Measurements from ENCODE around the gene PHF21B. TPM values are rescaled to one million over a fixed set of nuclear protein-coding genes. Genes with fewer than 3 reads are reported as not detected.
"Not testable (repeated sequence)": the region's sequence is repeated elsewhere in the genome, so short reads cannot be mapped to it uniquely, and the experiment has no call there.

Gene PHF21B
- total RNA-seq, 1 donor from 2014 or later = not detected

DNA sequence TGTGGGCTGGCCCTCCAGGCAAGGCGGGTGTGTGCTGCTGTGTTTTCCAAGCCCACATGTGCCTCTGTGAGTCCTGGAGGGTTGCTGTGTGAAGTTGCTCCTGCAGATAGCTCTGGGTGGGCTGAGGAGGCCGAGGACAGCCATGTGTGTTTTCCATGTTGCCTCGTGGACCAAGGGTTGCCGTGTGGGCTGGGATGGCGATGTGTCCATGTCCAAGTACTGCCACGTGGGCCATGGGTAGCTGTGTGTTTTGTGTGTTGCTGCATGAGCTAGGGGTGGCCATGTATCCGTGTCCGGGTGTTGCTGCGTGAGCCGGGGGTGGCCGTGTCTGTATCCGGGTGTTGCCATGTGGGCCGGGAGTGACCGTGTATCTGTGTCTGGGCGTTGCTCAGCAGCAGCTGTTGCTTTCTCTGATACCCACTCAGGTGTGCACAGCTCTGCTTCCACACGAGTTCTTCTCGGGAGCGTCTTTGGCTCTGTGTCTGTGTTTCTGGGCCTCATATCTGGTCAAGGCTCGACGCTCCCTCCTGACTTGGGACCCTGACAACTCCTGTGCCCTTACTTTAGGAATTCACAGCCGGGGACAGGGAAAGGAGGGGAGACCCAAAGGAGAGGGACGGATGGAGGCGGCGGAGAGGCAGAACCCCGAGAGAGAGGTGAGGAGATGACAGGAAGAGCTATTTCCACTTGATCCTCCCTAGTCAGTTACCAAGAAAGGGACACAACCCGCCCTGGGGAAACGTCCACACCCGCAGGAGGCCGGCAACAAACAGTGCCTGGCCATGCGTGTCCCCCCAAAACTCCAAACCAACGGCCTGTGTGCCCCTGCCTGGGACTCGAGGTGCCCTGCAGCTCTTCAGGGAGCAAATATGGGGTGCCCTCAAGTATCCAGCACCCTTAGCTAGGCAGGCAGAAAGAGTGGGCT, 83.1 kb downstream of the PHF21B start:
- Histone ChIP-seq H3K9me3 (no peaks in the 10 kb centered on the region), H3K4me1 (no peaks in the 10 kb centered on the region), H3K27ac (no peak overlapping the region), H3K27me3 (no peaks in the 10 kb centered on the region), H3K36me3 (no peaks in the 10 kb centered on the region), H3K4me3 (no peak overlapping the region)
- intact Hi-C loops (cut with DNase I) = no loop called here
- DNase-seq (ENCODE audit: low spot score in 2 of 2) = no peak
- TF ChIP-seq, protein P1, sequence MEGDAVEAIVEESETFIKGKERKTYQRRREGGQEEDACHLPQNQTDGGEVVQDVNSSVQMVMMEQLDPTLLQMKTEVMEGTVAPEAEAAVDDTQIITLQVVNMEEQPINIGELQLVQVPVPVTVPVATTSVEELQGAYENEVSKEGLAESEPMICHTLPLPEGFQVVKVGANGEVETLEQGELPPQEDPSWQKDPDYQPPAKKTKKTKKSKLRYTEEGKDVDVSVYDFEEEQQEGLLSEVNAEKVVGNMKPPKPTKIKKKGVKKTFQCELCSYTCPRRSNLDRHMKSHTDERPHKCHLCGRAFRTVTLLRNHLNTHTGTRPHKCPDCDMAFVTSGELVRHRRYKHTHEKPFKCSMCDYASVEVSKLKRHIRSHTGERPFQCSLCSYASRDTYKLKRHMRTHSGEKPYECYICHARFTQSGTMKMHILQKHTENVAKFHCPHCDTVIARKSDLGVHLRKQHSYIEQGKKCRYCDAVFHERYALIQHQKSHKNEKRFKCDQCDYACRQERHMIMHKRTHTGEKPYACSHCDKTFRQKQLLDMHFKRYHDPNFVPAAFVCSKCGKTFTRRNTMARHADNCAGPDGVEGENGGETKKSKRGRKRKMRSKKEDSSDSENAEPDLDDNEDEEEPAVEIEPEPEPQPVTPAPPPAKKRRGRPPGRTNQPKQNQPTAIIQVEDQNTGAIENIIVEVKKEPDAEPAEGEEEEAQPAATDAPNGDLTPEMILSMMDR (IDR thresholded peaks at IDR 0.05) = no peak

DNA sequence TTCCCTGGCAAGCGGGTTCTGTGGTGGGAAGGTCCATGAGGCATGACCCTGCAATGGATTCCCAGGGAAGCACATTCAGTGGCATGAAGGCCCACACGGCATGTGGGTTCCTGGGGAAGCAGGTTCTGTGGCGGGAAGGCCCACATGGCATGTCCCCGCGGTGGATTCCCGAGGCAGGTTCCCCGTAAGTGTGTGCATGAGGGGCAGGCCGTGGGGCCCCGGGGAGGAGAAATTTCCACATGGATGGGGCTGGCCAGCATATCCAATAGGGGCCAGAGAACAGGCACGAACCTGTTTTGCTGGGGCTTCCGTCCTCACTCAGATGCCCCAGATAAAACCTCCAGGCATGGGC, 83.7 kb downstream of the PHF21B start:
- no peak overlapping the region for H3K4me3 ChIP-seq
- no peaks in the 10 kb centered on the region for H3K9me3 ChIP-seq
- DNase-seq (ENCODE audit: low spot score in 2 of 2) = no peak
- intact Hi-C loops (cut with DNase I) = no loop called here
- no peaks in the 10 kb centered on the region for H3K27me3 ChIP-seq
- no peaks in the 10 kb centered on the region for H3K4me1 ChIP-seq
- TF ChIP-seq, protein P1 (IDR thresholded peaks at IDR 0.05) = no peak
- no peak overlapping the region for H3K27ac ChIP-seq
- H3K36me3 ChIP-seq = no peaks in the 10 kb centered on the region

DNA sequence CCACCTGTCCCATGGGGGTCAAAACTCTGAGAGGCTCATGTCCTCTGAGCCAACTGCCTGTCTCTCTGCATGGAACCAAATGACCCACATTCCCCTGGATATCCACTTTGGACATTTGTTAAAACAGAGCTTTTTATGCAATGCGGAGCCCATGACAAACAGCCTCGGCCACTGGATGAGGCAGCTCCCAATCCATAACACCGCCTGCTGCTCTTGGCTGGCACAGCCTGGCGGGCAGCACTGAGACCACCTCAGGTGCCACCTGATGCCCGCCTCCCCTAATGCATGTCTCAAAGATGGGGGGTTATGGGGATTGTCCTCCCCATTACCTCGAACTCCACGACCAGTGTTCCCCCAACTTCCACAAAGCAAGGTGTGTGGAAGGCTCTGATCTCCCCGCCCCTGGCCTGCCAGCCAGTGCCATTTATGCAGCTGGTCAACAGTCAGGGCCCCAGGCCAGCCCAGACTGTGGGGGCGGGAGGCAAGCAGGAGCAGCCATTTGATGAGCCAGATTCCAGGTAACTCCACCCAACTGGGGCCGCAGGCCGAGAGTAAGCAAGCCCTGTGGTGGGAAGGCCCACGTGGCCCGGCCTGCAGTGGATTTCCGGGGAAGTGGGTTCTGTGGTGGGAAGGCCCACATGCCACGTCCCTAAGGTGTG, 84.2 kb downstream of the PHF21B start:
- H3K36me3 ChIP-seq = no peaks in the 10 kb centered on the region
- TF ChIP-seq, protein P1 (IDR thresholded peaks at IDR 0.05) = no peak
- DNase-seq (ENCODE audit: low spot score in 2 of 2) = no peak
- H3K4me1 ChIP-seq = no peaks in the 10 kb centered on the region
- no peaks in the 10 kb centered on the region for H3K27me3 ChIP-seq
- H3K4me3 ChIP-seq = no peak overlapping the region
- H3K27ac ChIP-seq = no peak overlapping the region
- intact Hi-C loops (cut with DNase I) = no loop called here
- no peaks in the 10 kb centered on the region for H3K9me3 ChIP-seq

DNA sequence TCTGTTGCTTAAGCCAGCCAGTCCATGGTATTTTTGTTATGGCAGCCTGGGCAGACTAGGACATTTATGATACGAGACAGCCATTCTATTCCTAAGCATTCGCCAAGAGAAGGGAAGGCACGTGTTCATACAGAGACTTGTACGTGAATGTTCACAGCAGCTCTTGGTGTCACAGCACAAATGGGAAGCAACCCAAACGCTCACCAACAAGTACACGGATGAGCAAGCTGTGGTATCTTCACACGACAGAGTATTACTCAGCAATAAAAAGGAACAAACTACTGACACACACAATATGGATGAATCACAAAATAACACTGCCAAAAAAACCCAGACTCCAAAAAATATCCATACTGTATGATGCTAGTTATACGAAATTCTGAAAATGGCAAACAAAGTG, 85.1 kb downstream of the PHF21B start:
- no peaks in the 10 kb centered on the region for H3K27me3 ChIP-seq
- TF ChIP-seq, protein P1 (IDR thresholded peaks at IDR 0.05) = no peak
- H3K4me1 ChIP-seq = no peaks in the 10 kb centered on the region
- H3K9me3 ChIP-seq = no peaks in the 10 kb centered on the region
- H3K27ac ChIP-seq = no peak overlapping the region
- H3K4me3 ChIP-seq = no peak overlapping the region
- no peak for DNase-seq (ENCODE audit: low spot score in 2 of 2)
- intact Hi-C loops (cut with DNase I) = no loop called here
- H3K36me3 ChIP-seq = no peaks in the 10 kb centered on the region

DNA sequence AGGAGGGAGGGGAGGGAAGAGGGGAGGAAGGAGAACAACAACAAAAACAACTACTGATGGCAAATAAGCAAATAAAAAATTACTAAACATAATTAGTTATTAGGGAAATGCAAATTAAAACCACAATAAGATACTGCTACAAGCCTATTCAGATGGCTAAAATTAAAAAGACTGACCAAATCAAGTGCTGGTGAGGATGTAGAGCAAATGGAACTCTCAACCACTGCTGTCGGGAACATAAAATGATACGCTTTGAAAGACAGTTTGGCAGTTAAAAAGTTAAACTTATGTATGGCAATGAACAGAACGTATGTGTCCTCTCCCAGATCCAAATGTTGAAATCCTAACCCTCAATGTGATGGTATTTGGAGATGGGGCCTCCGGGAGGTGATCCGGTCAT, 85.7 kb downstream of the PHF21B start:
- no peak overlapping the region for H3K4me3 ChIP-seq
- H3K9me3 ChIP-seq = no peaks in the 10 kb centered on the region
- H3K27ac ChIP-seq = no peak overlapping the region
- TF ChIP-seq, protein P1 (IDR thresholded peaks at IDR 0.05) = no peak
- H3K36me3 ChIP-seq = no peaks in the 10 kb centered on the region
- intact Hi-C loops (cut with DNase I) = no loop called here
- no peaks in the 10 kb centered on the region for H3K27me3 ChIP-seq
- no peak for DNase-seq (ENCODE audit: low spot score in 2 of 2)
- no peaks in the 10 kb centered on the region for H3K4me1 ChIP-seq

DNA sequence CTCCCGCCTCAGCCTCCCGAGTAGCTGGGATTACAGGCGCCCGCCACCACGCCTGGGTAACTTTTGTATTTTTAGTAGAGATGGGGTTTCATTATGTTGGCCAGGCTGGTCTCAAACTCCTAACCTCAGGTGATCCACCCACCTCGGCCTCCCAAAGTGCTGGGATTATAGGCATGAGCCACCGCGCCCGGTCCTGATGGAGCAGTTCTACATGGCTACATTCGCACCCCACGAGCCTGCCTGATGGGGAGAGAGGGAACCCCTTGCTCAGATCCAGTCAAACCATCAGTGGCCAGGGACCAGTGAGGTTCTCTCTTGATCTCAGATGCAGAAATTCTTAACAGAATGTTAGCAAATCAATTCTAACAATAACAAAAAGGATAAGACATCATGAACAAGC, 88.0 kb downstream of the PHF21B start:
- H3K4me1 ChIP-seq; H3K27me3 ChIP-seq; intact Hi-C loops (cut with DNase I); H3K9me3 ChIP-seq; H3K36me3 ChIP-seq; DNase-seq (ENCODE audit: low spot score in 2 of 2); H3K27ac ChIP-seq; H3K4me3 ChIP-seq: not testable (repeated sequence)
